GM21423 (cell line): ENCODE data around the gene SEC31B.
A peak's percentile ranks its signal among the peaks of the same experiment; 100 is the strongest.

Experiments used
- ATAC-seq: cut with Tn5 transposase; IDR thresholded peaks from one replicate; pipeline ENCODE4 v1.9.1; 2021; ENCODE audit warnings: mild to moderate bottlenecking, moderate library complexity; ENCODE audit not compliant: unreplicated experiment

SEC31B gene

GRCh38 chr10:100498059-100498458 is 21.6 kb downstream of the SEC31B start:
- ATAC-seq: no peak

- ATAC-seq: no peak
These were observed 23.1 kb downstream of the SEC31B start for GRCh38 chr10:100496567-100496966.

- ATAC-seq: no peak
These were observed 29.1 kb downstream of the SEC31B start for GRCh38 chr10:100490531-100490930.

DNA sequence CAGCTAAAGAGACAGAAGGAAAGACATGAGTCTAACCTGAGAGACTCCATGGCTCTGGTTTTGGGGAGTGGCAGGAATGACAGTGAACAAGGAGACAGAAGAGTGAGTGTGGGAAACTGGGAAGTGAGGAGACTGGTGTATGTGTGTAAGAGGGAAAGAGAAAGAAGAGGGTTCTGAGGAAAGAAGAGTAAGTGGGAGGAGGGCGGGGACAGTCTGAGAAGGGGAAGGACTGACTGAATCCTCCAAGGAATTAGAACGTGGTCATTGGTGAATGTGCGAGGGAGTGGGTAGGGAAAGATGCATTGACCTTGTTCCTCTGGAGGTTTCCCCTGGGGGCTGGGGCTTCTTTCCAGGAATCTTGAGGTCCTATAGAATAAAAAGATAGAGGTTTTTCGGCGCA is 30.3 kb downstream of the SEC31B start:
- ATAC-seq: no peak

DNA sequence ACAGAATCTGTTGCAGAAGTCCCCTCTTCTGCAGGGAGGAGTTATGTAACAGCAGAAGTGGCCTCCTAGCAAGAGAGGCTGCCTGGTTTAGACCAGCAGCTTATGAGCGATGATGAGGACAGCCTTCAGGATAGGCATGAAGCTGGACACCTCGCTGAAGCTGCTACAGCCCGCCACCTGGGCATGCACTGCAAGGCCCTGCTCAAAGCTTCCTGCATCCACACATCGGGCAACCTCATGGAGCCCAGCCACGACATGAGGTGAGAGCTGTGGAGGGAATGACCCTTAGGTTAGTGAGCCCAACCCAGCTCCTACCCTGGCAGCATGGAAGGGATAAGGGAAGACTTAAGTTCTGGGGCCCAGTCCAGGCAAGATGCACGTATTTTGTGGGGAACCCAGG is 32.1 kb downstream of the SEC31B start:
- no peak for ATAC-seq

DNA sequence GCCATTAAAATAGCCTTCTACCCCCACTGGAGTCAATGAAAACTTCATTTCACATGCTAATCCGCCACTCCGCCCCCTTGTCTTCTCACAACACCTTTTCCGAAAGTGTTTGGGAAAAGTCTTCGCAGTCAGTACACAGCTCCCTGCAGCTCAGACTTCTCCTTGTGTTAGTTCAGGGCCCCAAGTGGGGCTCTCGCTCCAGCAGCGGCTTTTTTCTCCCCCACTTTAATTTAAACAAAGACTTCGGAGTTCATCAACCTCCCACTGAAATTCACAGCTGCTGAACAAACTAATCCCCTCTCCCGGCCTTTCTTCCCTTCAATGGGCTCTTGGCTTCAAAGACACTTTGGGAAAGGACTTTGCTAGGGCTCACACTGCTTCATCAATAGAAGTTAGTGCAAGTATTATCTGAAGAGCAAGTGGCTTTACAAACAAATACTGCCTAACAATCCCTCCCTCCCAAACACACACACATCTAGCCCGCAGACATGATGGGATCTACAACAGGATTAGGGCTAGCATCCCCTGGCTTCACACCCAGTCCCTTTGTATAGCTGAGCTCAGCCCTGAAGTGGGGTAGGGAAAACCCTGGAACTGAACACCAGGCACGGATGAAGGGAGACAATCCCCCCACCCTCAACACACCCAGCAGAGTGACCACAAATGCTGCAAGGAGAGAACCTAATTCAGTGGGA is 33.7 kb downstream of the SEC31B start:
- ATAC-seq: no peak

- no peak for ATAC-seq
These were observed 34.3 kb downstream of the SEC31B start for GRCh38 chr10:100485366-100485765.

DNA sequence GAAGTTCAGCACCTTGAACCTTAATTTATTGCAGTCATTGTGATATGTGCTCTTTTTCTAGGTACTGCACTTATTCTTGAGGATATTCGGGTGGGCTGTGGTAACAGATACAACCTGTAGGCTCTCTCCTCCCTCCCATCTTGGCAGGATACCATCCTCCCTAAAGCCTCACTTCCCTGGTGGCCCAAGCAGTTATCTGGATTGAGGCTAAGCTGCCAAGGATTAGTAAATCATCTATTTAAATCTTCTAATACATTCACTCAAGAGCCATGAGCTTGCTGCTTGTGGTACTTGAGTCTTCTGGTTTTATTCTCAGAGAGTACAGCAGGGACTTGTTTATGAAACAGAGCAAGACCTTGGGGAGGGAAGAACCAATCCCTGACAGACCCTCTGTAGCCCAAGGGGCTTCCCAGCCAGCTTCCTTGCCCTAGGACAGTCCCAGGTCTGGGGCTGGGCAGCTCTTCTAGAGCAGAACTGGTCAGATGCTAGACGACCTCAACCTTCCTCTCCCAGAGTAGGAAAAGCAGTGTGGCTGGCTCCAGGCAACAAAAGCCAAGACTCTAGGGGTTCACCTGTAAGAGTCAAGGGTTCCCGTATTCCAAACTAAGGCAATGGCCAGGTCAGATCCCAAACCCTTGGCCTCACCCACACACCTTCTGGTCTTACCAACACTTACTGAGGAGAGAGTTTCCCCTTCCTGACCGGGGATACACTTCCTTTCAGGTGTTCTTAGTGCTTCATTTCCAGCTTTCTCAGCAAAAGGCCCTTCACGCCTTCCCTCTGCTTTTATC is 35.6 kb downstream of the SEC31B start:
- no peak for ATAC-seq

GRCh38 chr10:100482834-100483185 is 36.9 kb downstream of the SEC31B start:
- ATAC-seq: no peak

GRCh38 chr10:100482181-100482833 is 37.4 kb downstream of the SEC31B start:
- peak; percentile 42 for ATAC-seq

DNA sequence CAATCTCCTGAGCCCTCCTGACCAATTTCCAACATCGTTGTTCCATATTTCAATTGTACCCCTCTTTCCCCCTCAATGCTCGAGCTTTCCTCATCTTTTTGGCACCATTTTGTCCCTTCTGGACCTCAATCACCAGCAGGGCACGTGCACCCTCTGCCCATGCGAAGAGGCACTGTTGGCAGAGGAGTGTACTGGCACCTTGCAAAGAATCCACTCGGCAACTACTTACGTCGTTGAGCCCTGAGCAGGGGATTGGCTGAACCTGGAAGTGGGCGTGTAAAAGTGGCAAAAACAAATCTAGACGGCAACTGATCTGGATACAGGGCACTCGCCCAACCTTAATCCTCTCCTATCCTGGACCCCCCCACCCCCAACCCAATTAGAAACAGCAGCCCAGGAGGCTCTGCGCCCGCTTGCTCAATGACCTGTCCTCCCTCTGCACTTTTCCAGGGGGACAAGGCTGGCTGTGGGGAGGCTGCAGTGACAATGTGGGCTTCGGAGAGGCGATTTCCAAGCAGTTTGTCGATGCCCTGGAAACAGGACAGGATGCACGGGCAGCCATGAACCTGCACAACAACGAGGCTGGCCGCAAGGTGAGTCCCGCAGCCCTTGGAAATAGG is 38.1 kb downstream of the SEC31B start:
- ATAC-seq: peak; percentile 98

DNA sequence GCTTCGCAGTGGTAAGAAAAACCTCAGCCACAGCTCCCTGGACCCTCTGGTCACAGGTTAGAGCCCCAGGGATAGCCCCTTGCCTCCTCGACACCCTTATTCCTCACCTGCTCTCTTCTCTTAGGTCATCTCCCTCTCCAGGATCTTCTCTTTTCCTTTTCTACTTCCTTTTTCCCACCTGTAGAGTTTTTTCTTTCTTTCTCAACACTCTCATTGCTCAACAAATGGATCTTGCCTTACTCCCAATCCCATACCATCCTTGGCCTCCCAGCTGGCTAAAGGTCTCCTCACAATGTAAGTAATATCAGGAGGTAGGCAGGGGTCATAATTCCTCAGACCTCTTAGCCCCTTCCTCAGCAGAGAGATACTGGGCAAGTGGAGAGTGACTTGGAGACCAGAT is 39.7 kb downstream of the SEC31B start:
- ATAC-seq: no peak

DNA sequence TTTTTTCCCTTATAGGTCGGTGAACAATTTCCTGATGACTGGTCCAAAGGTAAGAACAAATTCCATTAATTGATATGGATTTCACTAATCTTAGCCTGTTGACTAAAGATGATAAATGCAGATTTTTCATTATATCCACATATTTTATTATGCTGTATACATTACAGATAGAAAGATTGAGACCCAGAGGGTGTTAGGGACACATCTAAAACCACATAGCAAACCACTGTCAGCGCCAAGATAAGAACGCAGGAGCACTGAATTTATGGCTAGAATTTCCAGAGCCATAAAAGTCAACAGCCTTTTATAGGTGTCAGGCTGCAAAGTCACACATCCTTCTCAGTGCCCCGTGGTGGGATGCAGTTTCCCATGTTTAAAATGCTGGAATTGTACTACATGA is 40.6 kb downstream of the SEC31B start:
- ATAC-seq: no peak

DNA sequence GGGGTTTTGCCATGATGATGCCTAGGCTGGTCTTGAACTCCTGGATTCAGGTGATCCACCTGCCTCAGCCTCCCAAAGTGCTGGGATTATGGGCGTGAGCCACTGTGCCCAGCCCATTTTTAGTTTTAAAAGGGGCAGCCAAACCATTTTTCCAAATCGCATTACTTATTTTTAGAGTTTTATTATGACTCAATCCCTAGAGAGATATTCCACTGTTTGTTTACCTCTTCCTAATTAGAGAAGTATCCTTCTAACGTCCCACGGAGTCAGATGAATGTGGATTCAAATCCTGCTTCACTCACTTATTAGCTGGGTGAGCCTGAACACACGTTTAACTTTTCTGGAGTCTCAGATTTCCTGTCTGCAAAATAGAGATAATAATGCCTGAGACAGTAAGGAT is 41.7 kb downstream of the SEC31B start:
- no peak for ATAC-seq

GRCh38 chr10:100470367-100470766 is 49.3 kb downstream of the SEC31B start:
- no peak for ATAC-seq

DNA sequence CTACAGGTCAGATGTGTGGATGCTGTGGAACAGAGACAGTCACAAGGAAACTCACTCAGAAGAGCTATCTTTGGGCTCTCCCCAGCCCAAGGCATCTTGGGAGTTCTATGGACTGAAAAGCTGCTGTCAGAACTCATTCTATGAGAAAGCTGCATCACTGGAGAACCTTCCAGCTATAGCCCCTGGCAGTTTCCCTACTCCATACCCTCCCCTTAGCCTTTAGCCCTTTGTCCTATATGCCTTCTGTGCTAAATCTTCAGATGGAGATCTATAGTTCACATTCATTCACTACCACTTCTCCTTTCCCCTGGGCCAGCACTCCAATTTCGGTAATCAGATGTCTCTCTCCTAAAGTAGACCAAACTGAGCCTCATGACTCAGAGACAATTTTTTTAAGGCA is 49.9 kb downstream of the SEC31B start:
- ATAC-seq: no peak

GRCh38 chr10:100468978-100469377 is 50.7 kb downstream of the SEC31B start:
- ATAC-seq: no peak

GRCh38 chr10:100468322-100468721 is 51.3 kb downstream of the SEC31B start:
- ATAC-seq: no peak

DNA sequence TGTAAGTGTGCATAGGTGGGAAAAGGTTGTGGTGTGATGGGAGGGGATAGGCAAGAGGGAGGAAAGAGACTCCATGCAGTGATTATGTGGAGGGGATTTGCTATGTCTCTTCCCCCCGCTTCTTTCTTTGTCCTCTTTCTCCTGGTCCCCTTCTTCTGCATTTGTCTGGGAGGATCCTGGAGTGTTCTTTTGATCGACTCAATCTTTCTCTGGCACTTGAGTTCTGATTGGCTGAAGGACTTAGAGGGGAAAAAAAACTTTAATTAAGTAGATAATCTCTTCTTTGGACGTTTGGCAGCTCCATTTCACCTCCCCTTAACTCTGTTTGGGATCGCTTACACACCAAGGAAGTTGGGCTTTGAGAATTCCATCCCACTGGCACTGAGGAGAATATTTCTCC is 57.0 kb downstream of the SEC31B start, which contains the start of gene WNT8B:
WNT8B (plus strand) TSS at position 301 of the 400 bp plus-strand sequence. CDS start 160 bp downstream, outside the sequence.
- no peak for ATAC-seq

- no peak for ATAC-seq
These were observed 70.7 kb downstream of the SEC31B start for GRCh38 chr10:100448951-100449350.

- ATAC-seq: no peak
These were observed 72.0 kb downstream of the SEC31B start for GRCh38 chr10:100447663-100448062.
